CD4-positive, alpha-beta memory T cell (primary cell): ENCODE data around the gene WIPF3. TPM values are rescaled to one million over a fixed set of nuclear protein-coding genes. Genes with fewer than 3 reads are reported as not detected.

ENCODE experiments used
- CTCF ChIA-PET: fragments of 350-600 bp; sonication (Branson Sonifier 250); formaldehyde crosslinking; loops from one replicate; lab custom pipeline; 2021; ENCODE audit warnings: inconsistent platforms; ENCODE audit not compliant: partially characterized antibody; lab: Charles Lee
- POLR2A ChIA-PET: fragments of 350-600 bp; sonication (Branson Sonifier 250); formaldehyde crosslinking; loops from one replicate; lab custom pipeline; 2021; ENCODE audit not compliant: partially characterized antibody; lab: Charles Lee
- DNase-seq, 5 donors: peaks; one replicate each; pipeline versions ENCODE4 v3.0.0 to v3.0.0-alpha.2; 2020 to 2022; ENCODE audit warnings: mixed read lengths in 1 of 5
- H3K27ac ChIP-seq: one replicate; pipeline ENCODE4 v1.7.0; 2013; ENCODE audit warnings: low read depth, low read length
- H3K27me3 ChIP-seq: 2 replicates; pipeline ENCODE4 v1.7.0; 2013; ENCODE audit warnings: mild to moderate bottlenecking, low read length, moderate library complexity; ENCODE audit not compliant: insufficient read depth
- H3K36me3 ChIP-seq: 2 replicates; pipeline ENCODE4 v1.7.0; 2013; ENCODE audit warnings: mild to moderate bottlenecking, low read length, moderate library complexity; ENCODE audit not compliant: insufficient read depth
- H3K4me1 ChIP-seq: 2 replicates; pipeline ENCODE4 v1.7.0; 2013; ENCODE audit warnings: mild to moderate bottlenecking, low read length, moderate library complexity; ENCODE audit not compliant: insufficient read depth
- H3K4me3 ChIP-seq, 2 donors: one replicate each; pipeline ENCODE4 v1.7.0; 2013; ENCODE audit warnings: low read length in 2 of 2, mild to moderate bottlenecking in 1 of 2
- H3K9me3 ChIP-seq, 2 donors: one replicate each; pipeline ENCODE4 v1.7.0; 2013; ENCODE audit warnings: low read length in 2 of 2, control low read depth in 1 of 2; ENCODE audit not compliant: control insufficient read depth in 1 of 2
- H3K27ac Mint-ChIP-seq, 7 donors: one replicate each; pipeline ENCODE4 v1.8.0; 2020 to 2021; ENCODE audit warnings: mixed read lengths in 7 of 7, mild to moderate bottlenecking in 6 of 7, inconsistent platforms in 3 of 7, moderate library complexity in 3 of 7
- H3K27me3 Mint-ChIP-seq, 2 donors: one replicate each; pipeline ENCODE4 v1.8.0; 2020 to 2021; ENCODE audit warnings: mixed read lengths in 2 of 2
- H3K36me3 Mint-ChIP-seq, 2 donors: one replicate each; pipeline ENCODE4 v1.8.0; 2020 to 2021; ENCODE audit warnings: mixed read lengths in 2 of 2, inconsistent platforms in 1 of 2, mild to moderate bottlenecking in 1 of 2
- H3K4me1 Mint-ChIP-seq, 4 donors: one replicate each; pipeline ENCODE4 v1.8.0; 2020 to 2021; ENCODE audit warnings: mixed read lengths in 4 of 4, mild to moderate bottlenecking in 1 of 4
- H3K4me3 Mint-ChIP-seq, 8 donors: one replicate each; pipeline ENCODE4 v1.8.0; 2020 to 2021; ENCODE audit warnings: mixed read lengths in 8 of 8, mild to moderate bottlenecking in 7 of 8, moderate library complexity in 6 of 8, inconsistent platforms in 3 of 8
- H3K9me3 Mint-ChIP-seq, 8 donors: one replicate each; pipeline ENCODE4 v1.8.0; 2020 to 2021; ENCODE audit warnings: mixed read lengths in 8 of 8, mild to moderate bottlenecking in 5 of 8, inconsistent platforms in 3 of 8, moderate library complexity in 1 of 8
- intact Hi-C: fragments of 100-400 bp; cut with micrococcal nuclease; formaldehyde crosslinking; loops from one replicate; pipeline ENCODE4 v1.15.1; 2023
- polyA plus RNA-seq, 2 donors: library from polyadenylated mRNA; unstranded; fragments of 300-500 nt; fragmentation: Illumina TruSeq; gene quantifications; one replicate each; pipeline ENCODE4 v1.2.3, GENCODE V29; 2021
- total RNA-seq, 2 experiments: library from RNA; stranded (reverse); gene quantifications; one replicate each; pipeline ENCODE4 v1.2.3, GENCODE V29; 2021

WIPF3 gene
- total and polyA plus RNA-seq, 4 experiments from 2014 or later: not detected

GRCh38 chr7:29945259-29945809 lies 139.0 kb downstream of the WIPF3 start:
- Histone ChIP-seq H3K36me3 (no peaks in the 10 kb centered on the region), H3K27me3 (no peaks in the 10 kb centered on the region), H3K4me3 (no peak overlapping the region), H3K9me3 (no peaks in the 10 kb centered on the region), H3K4me1 (no peaks in the 10 kb centered on the region), H3K27ac (no peak overlapping the region)
- H3K36me3 Mint-ChIP-seq: no peaks in the 10 kb centered on the region
- intact Hi-C loops: no loop called here
- H3K4me1 Mint-ChIP-seq: no peaks in the 10 kb centered on the region
- no peak overlapping the region for H3K27ac Mint-ChIP-seq
- peaks cover 6 to 8% of the 10 kb centered on the region in 2 donors for H3K27me3 Mint-ChIP-seq
- no peak overlapping the region for H3K4me3 Mint-ChIP-seq
- DNase-seq: no peak
- POLR2A ChIA-PET: no interaction called here
- CTCF ChIA-PET: interaction anchor here (0.7 to 1.3 kb wide), 2 partner anchors 24 to 462 kb away, joined by 3 to 4 read pairs; no protein-coding TSS in a partner anchor
- H3K9me3 Mint-ChIP-seq: peaks cover 0 to 5% (median 0%) of the 10 kb centered on the region in 8 donors

DNA sequence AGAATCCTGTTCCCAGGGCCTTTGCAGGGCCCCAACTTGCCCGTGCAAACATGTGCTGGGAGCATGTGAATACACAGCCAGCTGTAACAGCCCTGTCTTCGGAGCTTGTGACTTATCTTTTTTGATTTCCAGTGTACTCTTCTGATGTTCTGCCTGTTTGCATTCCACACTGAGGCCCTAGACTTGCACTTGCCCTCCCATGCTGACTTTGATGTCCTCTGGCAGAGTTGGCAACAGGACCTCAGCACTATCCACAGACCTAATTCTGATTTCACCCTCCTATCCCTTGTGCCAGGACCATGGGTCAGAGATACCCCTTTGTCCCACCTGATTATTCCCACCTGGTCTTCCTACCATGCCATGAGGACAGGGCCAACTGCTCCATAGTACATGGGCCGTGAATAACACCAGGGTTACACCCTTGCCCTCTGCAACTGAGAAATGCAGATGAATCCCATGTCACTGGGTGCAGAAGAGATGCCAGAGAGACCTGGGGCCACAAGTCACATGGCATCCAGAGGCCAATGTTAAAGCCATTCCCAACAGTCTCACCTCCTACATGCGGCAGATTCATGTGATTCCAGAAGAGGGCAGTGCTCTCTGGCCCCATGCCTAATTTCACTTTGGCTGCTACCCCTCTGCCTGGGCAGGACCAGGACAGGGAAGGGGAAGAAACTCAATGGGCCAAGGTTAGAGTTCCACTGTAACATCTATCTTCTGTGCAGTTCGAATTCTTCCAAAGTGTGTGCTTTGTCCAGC lies 140.3 kb downstream of the WIPF3 start:
- Histone ChIP-seq H3K4me1 (no peaks in the 10 kb centered on the region), H3K36me3 (no peaks in the 10 kb centered on the region), H3K4me3 (no peak overlapping the region), H3K27me3 (no peaks in the 10 kb centered on the region), H3K9me3 (no peaks in the 10 kb centered on the region), H3K27ac (no peak overlapping the region)
- POLR2A ChIA-PET: no interaction called here
- no peaks in the 10 kb centered on the region for H3K36me3 Mint-ChIP-seq
- H3K27ac Mint-ChIP-seq: no peak overlapping the region
- no peaks in the 10 kb centered on the region for H3K4me1 Mint-ChIP-seq
- intact Hi-C loops: no loop called here
- CTCF ChIA-PET: interaction anchor here (1.3 kb wide), 1 partner anchor 26 kb away, joined by 3 read pairs; no protein-coding TSS in a partner anchor
- H3K4me3 Mint-ChIP-seq: no peak overlapping the region
- H3K27me3 Mint-ChIP-seq: peaks cover 8 to 11% of the 10 kb centered on the region in 2 donors
- H3K9me3 Mint-ChIP-seq: peaks cover 0 to 5% (median 0%) of the 10 kb centered on the region in 8 donors
- no peak for DNase-seq

DNA sequence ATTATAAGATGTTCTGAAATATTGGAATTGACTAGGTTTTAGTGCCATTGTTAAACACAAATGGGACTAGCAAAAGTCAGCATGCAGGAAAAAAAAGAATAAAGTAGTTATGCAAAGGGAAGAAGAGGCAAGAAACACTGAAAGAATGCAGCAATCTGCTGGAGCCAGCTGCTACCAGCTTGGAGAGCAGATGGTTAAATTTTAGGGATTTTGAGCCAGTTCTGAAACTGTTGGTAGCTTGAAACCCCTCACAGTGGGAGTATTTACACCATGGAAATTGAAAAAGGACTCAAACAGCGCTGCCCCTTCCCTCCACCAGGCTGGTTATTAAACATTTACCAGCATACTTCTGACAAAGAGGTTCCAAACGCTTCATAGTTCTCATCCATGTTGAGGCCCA lies 142.3 kb downstream of the WIPF3 start:
- ChIA-PET CTCF (no interaction called here), POLR2A (no interaction called here)
- Histone ChIP-seq H3K36me3 (no peaks in the 10 kb centered on the region), H3K9me3 (no peaks in the 10 kb centered on the region), H3K4me3 (no peak overlapping the region), H3K4me1 (no peaks in the 10 kb centered on the region), H3K27ac (no peak overlapping the region), H3K27me3 (no peaks in the 10 kb centered on the region)
- no peak for DNase-seq
- intact Hi-C loops: no loop called here
- no peak overlapping the region for H3K27ac Mint-ChIP-seq
- peaks cover 0 to 5% (median 0%) of the 10 kb centered on the region in 8 donors for H3K9me3 Mint-ChIP-seq
- no peaks in the 10 kb centered on the region for H3K4me1 Mint-ChIP-seq
- H3K36me3 Mint-ChIP-seq: no peaks in the 10 kb centered on the region
- peaks cover 7 to 8% of the 10 kb centered on the region in 2 donors for H3K27me3 Mint-ChIP-seq
- H3K4me3 Mint-ChIP-seq: no peak overlapping the region

- no peaks in the 10 kb centered on the region for H3K9me3 ChIP-seq
- H3K27ac ChIP-seq: no peak overlapping the region
- CTCF ChIA-PET: no interaction called here
- H3K4me3 ChIP-seq: no peak overlapping the region
- POLR2A ChIA-PET: no interaction called here
- peaks cover 5 to 7% of the 10 kb centered on the region in 2 donors for H3K27me3 Mint-ChIP-seq
- peaks cover 0 to 3% (median 0%) of the 10 kb centered on the region in 8 donors for H3K9me3 Mint-ChIP-seq
- no peak overlapping the region for H3K27ac Mint-ChIP-seq
- peaks cover 0 to under 1% (median 0%) of the 10 kb centered on the region in 4 donors for H3K4me1 Mint-ChIP-seq
- H3K4me3 Mint-ChIP-seq: no peak overlapping the region
- no peaks in the 10 kb centered on the region for H3K4me1 ChIP-seq
- H3K27me3 ChIP-seq: no peaks in the 10 kb centered on the region
- no peak for DNase-seq
- H3K36me3 Mint-ChIP-seq: no peaks in the 10 kb centered on the region
- intact Hi-C loops: no loop called here
- no peaks in the 10 kb centered on the region for H3K36me3 ChIP-seq
Observed at GRCh38 chr7:29950480-29950879, 144.2 kb downstream of the WIPF3 start.

DNA sequence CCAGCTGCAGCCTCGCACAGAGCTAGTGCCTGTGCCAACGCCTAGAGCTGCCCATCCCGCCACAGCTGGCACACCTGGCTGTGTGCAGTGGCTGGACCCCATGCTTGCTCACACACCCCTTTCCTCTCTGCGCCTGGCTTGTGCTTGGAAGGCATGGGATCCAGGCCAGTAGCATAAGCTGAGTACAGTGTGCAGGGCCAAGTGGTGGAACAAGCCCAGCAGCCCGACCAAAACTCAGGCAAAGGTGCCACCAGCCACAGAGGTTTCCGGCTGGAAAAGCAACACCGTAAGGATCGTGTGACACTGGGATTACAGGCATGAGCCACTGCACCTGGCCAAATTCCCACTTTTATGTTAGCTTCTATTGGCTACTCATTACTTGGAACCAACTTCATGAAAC lies 144.9 kb downstream of the WIPF3 start:
- H3K27me3 ChIP-seq: no peaks in the 10 kb centered on the region
- H3K27ac Mint-ChIP-seq: no peak overlapping the region

DNA sequence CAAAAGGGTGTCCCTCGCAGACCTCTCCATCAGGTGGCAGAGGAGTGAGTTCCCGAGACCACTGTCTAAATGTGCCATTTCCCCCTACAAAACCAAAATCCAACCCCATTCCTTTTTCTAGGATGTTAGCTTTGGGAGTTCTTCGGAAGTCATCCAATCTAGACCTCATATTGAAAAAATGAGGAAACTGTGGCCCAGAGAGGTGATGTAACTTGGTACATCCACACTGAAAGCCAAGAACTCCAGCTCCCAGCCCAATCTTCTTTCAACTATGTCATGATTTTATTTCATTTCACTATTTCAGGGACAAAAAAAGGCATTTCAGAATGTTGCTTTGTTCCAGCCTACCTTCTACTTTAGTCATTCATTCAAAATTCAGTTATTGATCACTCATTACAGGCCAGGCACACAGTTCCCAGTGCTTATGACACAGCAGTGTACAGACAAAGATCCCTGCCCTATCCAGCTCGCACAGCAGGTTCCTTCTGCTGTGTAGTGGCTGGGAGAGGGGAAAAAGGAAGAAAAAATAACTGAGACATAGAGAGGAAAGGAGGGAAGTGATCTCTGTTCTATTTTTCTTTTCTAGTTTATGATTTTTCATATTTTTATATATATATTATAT lies 147.5 kb downstream of the WIPF3 start:
- no peak overlapping the region for H3K4me3 Mint-ChIP-seq
- H3K4me1 Mint-ChIP-seq: peaks cover 8 to 11% (median 9%) of the 10 kb centered on the region in 4 donors
- CTCF ChIA-PET: interaction anchor here (1.2 kb wide), 1 partner anchor 108 kb away, joined by 4 read pairs; no protein-coding TSS in a partner anchor

More for the DNA sequence above, 144.9 kb downstream of the WIPF3 start:
- POLR2A ChIA-PET: no interaction called here
- Histone ChIP-seq H3K36me3 (no peaks in the 10 kb centered on the region), H3K27ac (no peak overlapping the region), H3K4me1 (peaks cover 3% of the 10 kb centered on the region), H3K4me3 (no peak overlapping the region), H3K9me3 (no peaks in the 10 kb centered on the region)
- Mint-ChIP-seq H3K9me3 (peaks cover 0 to 3% (median 0%) of the 10 kb centered on the region in 8 donors), H3K4me1 (peaks cover 6 to 8% (median 6%) of the 10 kb centered on the region in 4 donors), H3K27me3 (peaks cover 7 to 8% of the 10 kb centered on the region in 2 donors), H3K4me3 (no peak overlapping the region), H3K36me3 (no peaks in the 10 kb centered on the region)
- intact Hi-C loops: no loop called here
- CTCF ChIA-PET: no interaction called here
- no peak for DNase-seq

More for the DNA sequence above, 147.5 kb downstream of the WIPF3 start:
- POLR2A ChIA-PET: no interaction called here
- Histone ChIP-seq H3K36me3 (no peaks in the 10 kb centered on the region), H3K4me1 (peaks cover 6% of the 10 kb centered on the region), H3K9me3 (no peaks in the 10 kb centered on the region), H3K27me3 (no peaks in the 10 kb centered on the region), H3K4me3 (no peak overlapping the region), H3K27ac (no peak overlapping the region)
- peaks cover 0 to 3% (median 0%) of the 10 kb centered on the region in 8 donors for H3K9me3 Mint-ChIP-seq
- H3K27me3 Mint-ChIP-seq: peaks cover 5 to 13% of the 10 kb centered on the region in 2 donors
- intact Hi-C loops: no loop called here
- no peaks in the 10 kb centered on the region for H3K36me3 Mint-ChIP-seq
- H3K27ac Mint-ChIP-seq: no peak overlapping the region
- DNase-seq: no peak
